ENCODE results near the gene SEMA3B.
A peak's percentile ranks its signal among the peaks of the same experiment; 100 is the strongest.
"Not testable (repeated sequence)": the region's sequence is repeated elsewhere in the genome, so short reads cannot be mapped to it uniquely, and the experiment has no call there.

Gene SEMA3B

GRCh38 chr3:50237754-50238548, 31.0 kb upstream of the SEMA3B start:
- DNase-seq (ENCODE audit: low spot score), result peak; percentile 85

GRCh38 chr3:50238549-50239026, 30.4 kb upstream of the SEMA3B start:
- peak; percentile 85 for DNase-seq (ENCODE audit: low spot score)

GRCh38 chr3:50239649-50240048, 29.3 kb upstream of the SEMA3B start:
- DNase-seq (ENCODE audit: low spot score), result no peak

GRCh38 chr3:50241163-50241562, 27.8 kb upstream of the SEMA3B start:
- no peak for DNase-seq (ENCODE audit: low spot score)

- no peak for DNase-seq (ENCODE audit: low spot score)
These were observed 27.1 kb upstream of the SEMA3B start for GRCh38 chr3:50241713-50242380.

GRCh38 chr3:50242381-50242770, 26.6 kb upstream of the SEMA3B start:
- no peak for DNase-seq (ENCODE audit: low spot score)

- DNase-seq (ENCODE audit: low spot score), result peak; percentile 76
These were observed 25.9 kb upstream of the SEMA3B start for GRCh38 chr3:50242851-50243542.

- no peak for DNase-seq (ENCODE audit: low spot score)
These were observed 25.4 kb upstream of the SEMA3B start for GRCh38 chr3:50243543-50243895.

GRCh38 chr3:50244813-50245212, 24.1 kb upstream of the SEMA3B start:
- not testable (repeated sequence) for DNase-seq (ENCODE audit: low spot score)

GRCh38 chr3:50245251-50245745, 23.6 kb upstream of the SEMA3B start:
- no peak for DNase-seq (ENCODE audit: low spot score)

- DNase-seq (ENCODE audit: low spot score), result peak; percentile 87
These were observed 23.0 kb upstream of the SEMA3B start for GRCh38 chr3:50245831-50246516.

GRCh38 chr3:50246517-50246954, 22.4 kb upstream of the SEMA3B start:
- DNase-seq (ENCODE audit: low spot score), result no peak

- no peak for DNase-seq (ENCODE audit: low spot score)
These were observed 20.6 kb upstream of the SEMA3B start for GRCh38 chr3:50248387-50248786.

- DNase-seq (ENCODE audit: low spot score), result no peak
These were observed 19.5 kb upstream of the SEMA3B start for GRCh38 chr3:50249457-50249856.

GRCh38 chr3:50250514-50250913, 18.4 kb upstream of the SEMA3B start:
- no peak for DNase-seq (ENCODE audit: low spot score)

GRCh38 chr3:50251220-50251619, 17.7 kb upstream of the SEMA3B start:
- no peak for DNase-seq (ENCODE audit: low spot score)

GRCh38 chr3:50254577-50255250, 14.2 kb upstream of the SEMA3B start:
- DNase-seq (ENCODE audit: low spot score), result no peak

GRCh38 chr3:50255251-50255615, 13.7 kb upstream of the SEMA3B start:
- no peak for DNase-seq (ENCODE audit: low spot score)

- no peak for DNase-seq (ENCODE audit: low spot score)
These were observed 11.7 kb upstream of the SEMA3B start for GRCh38 chr3:50256978-50257890.

- no peak for DNase-seq (ENCODE audit: low spot score)
These were observed 10.8 kb upstream of the SEMA3B start for GRCh38 chr3:50258029-50258680.
